ENCODE results near the gene ALDH8A1.
A peak's percentile ranks its signal among the peaks of the same experiment; 100 is the strongest.

The ALDH8A1 gene

DNA sequence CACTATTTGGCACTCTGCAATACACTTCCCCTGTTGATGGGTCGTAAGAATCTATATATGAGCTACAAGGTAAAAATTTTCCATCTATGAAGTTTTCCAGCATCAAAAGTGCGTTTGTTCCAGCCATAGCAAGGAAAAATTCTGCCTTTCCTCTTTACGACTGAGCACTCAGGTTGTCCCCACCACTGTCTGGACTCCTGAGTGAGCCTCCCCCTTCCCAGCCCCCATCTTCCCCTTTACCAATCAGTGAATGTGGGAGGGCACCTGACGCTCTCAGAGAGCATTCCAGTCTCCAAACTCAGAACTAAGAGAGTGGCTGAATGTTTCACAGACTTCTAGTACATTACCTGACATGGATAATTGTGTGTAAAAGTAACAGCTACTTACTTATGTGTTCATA lies at the start of gene ALDH8A1:
Gene ALDH8A1 (minus strand): TSS at position 175 of the 400 bp plus-strand sequence. CDS start 48 bp downstream, at position 127.
- no peak for DNase-seq (ENCODE audit: low read depth)

GRCh38 chr6:134999107-134999506 lies 49.2 kb upstream of the ALDH8A1 start:
- no peak for DNase-seq (ENCODE audit: low read depth)

DNA sequence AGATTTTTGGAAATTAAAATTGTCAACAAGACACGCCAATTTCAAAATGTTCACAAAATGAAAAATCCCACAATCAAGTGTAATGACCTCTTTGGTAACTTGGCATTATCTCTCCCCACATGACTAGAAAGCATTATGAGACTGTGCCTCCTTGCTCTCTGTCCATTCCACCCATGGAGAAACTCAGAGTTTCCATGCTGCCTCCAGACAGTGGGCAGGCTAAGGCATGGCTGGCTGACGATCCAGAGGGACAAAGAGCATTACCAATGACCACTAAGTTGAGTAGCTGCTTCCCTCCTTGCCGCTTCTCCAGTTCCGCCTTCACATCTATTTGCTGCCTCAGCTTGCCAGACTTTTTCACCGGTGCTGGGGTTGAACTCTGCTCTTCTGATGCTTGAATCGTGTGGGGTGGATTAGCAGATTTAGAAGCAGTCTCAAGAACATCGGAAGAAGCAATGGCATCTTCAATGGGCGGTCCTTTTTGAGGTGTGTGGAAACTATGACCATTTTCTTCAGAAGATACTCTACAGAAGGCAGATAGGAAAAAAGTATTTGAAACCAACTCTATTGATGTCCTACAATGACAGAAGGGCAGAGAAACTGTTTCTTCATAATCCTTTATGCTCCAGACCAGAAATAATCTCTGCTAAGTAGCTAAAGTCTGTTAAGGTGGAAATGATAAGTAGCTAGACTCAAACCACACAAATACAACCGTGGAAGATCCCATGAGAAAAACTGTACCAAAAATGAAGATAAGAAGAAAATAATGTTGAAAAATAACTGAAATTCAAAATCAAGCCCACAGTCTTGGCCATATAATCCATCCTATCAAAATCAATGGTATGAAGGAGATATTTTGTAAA lies 47.5 kb upstream of the ALDH8A1 start:
- no peak for DNase-seq (ENCODE audit: low read depth)

DNA sequence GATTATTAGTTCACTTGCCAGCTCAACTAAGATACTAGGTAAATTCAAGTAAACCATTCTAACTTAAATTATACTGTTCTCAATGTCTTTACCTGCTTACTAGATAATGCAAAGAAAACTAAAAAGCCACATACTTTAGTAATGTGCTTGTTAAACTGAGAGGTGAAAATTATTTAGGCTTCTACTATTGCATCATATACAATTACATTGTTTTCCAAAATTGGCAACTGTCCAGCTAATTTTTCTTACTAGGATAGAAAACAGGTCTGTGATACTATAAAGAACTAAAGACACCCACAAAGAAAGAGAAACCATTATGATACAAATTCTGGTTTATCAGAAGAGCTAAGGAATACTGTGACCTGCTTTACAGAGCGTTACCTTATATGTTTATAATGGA lies 45.6 kb upstream of the ALDH8A1 start:
- DNase-seq (ENCODE audit: low read depth): no peak

GRCh38 chr6:134994431-134994830 lies 44.5 kb upstream of the ALDH8A1 start:
- DNase-seq (ENCODE audit: low read depth): no peak

- no peak for DNase-seq (ENCODE audit: low read depth)
Observed at GRCh38 chr6:134992155-134992554, 42.3 kb upstream of the ALDH8A1 start.

DNA sequence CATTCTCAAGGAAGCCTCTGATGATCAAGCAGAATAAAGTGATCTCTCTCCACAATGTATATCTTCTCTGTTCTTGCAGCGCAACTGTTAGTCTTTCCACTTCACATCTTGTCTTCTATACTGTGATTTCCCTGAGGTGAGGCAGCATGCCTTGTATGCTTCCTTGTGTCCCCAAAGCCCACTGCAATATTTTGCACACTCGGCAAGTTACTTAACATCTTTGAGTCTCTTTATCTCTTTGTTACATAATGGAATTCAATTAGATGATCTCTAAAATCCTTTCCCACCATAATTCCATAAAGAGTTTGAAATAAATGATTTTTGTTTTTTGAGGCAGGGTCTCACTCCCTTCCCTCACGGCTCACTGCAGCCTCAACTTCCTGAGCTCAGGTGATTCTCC lies 40.4 kb upstream of the ALDH8A1 start:
- no peak for DNase-seq (ENCODE audit: low read depth)

DNA sequence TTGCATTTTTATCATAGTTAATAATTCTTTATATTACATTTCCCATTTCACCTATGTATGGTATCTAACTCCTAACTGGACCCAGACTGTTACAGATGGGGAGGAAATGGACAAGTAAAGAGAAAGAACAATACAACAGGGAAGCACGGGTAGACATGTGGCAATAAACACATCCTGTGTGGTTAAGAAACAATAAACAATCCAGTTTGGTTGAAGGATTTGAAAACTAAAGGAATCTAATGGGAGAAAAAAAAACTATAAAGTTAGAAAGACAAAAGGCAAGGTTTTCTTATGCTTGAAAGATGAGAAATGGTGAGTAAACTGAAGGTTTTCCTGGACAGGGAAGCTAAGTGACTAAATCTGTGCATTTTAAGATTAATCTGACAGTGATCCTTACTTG lies 34.9 kb upstream of the ALDH8A1 start:
- peak; percentile 57 for DNase-seq (ENCODE audit: low read depth)

GRCh38 chr6:134983823-134984222 lies 33.9 kb upstream of the ALDH8A1 start:
- DNase-seq (ENCODE audit: low read depth): no peak

- DNase-seq (ENCODE audit: low read depth): no peak
Observed at GRCh38 chr6:134982161-134982560, 32.3 kb upstream of the ALDH8A1 start.

- DNase-seq (ENCODE audit: low read depth): peak; percentile 12
Observed at GRCh38 chr6:134980846-134981245, 30.9 kb upstream of the ALDH8A1 start.

DNA sequence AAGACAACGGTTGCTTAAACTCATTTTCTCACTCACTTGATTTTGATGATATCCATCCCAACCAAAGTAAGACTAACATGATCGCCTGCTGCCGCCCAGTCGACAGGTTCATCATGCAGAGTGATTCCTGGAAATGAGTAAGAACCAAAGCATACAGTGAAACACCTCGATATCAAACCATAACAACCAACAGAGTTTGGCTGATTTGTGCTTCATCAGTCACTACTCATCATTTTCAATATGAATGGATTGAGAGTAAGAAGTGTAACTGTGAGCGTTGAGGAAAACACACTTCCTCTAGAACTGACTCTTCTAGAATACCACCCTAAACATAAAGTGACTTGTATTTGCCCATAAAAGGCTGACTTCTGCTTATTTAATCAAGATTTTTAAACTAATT lies 29.2 kb upstream of the ALDH8A1 start:
- no peak for DNase-seq (ENCODE audit: low read depth)

GRCh38 chr6:134974370-134974769 lies 24.5 kb upstream of the ALDH8A1 start:
- no peak for DNase-seq (ENCODE audit: low read depth)

- DNase-seq (ENCODE audit: low read depth): no peak
Observed at GRCh38 chr6:134967711-134968110, 17.8 kb upstream of the ALDH8A1 start.

DNA sequence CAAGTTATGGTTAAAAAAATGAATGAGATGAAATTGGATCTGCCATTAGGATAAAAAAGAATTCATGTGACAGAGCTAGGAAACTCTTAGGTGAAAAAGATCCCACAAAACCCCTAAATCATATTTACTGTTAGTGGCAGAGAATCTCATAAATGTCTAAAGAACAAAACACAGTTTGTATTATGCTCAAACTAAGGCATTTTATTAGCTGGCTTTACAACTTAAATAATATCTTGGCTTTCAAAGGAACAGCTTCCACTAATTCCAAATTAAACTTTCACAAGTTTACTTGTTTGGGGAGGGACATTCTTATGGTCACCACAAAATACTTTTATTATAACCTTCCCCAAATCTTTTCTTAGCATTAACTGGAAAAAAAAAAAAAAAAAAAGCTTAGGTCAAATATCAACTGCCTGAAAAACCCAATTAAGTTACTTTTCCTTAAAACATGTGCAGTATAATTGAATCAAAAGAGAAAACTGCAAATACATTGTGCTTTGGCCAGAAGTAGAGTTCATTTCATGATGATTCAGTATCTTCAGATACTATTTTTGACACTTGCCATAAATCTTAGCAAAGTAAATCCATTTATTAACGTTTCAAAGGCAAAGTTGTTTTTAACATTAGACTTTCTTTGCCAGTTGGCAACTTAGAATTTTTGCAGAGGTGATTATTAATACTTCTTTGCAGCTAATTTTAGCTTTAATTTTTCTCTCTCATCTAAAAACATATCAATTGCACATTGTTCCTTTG lies 14.7 kb upstream of the ALDH8A1 start:
- DNase-seq (ENCODE audit: low read depth): no peak

DNA sequence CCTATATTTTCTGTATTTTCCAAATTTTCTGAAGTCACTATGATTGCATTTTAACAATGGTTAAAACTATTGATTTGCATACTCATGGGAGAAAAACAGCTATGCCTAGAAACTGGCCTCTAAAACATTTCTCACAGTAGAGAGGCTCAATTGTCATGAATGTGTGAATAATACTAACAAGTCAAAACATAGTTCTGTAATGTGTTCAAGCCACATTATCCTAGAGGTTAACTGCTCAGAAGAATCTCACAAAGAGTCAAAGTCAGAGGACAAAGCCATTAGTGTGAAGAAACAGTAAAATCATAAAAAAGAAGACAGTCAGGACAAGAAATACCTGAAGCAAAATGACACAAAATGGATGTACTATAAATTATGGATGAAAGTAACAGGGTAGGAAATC lies 12.5 kb upstream of the ALDH8A1 start:
- DNase-seq (ENCODE audit: low read depth): no peak

- no peak for DNase-seq (ENCODE audit: low read depth)
Observed at GRCh38 chr6:134961366-134961765, 11.5 kb upstream of the ALDH8A1 start.

- no peak for DNase-seq (ENCODE audit: low read depth)
Observed at GRCh38 chr6:134959603-134960002, 9.7 kb upstream of the ALDH8A1 start.

DNA sequence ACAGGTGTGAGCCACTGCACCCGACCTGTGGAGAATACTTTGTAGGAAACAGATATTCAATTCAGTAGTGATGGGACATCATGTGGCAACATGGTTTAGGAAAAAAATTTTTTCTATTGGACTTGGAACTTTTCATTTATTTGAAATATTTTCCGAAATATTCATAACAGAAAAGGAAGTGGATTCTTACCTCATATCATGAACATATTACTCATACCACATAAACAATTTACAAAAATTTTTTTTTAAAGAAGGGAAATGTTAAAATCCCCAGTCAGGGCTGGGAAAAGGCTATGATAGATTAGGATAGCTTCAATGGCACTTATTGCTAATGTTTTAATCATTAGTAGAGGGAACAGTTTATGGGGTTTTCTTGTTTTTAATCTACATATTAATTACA lies 6.8 kb upstream of the ALDH8A1 start:
- DNase-seq (ENCODE audit: low read depth): peak; percentile 31

GRCh38 chr6:134956032-134956431 lies 6.1 kb upstream of the ALDH8A1 start:
- no peak for DNase-seq (ENCODE audit: low read depth)

DNA sequence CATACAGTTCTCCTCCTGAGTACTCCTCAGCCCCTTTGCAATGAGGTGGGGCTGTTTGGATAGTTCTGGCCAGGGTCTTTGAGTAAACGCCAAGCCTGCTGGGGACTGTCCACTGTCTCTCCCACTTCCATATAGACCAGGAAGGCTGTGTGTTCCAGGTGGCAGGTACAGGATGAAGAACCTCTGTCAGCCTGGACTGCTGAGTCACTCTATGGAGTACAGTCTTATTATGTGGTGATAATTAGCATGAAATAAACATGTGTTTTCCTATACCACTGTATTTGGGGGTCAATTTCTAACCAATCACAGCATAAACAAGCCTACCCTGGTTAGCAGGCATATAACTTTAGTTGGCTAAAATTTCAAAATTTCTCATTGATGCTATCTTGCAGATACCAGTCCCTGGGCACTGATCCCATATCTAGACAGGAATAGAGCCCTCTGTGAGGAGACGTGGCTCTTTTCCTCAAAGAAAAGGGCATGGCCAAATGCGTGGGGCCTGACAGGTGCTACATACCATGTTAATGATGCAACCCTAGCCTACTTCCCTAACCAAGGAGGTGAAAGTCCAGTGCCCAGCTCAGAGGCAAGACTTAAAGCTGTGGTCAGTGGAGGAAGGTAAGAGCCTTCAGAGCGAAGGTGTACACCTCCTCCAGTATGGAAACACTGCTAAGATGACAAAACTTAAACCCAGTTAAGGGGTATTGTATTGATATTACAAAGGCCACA lies 4.5 kb upstream of the ALDH8A1 start:
- DNase-seq (ENCODE audit: low read depth): peak; percentile 6

GRCh38 chr6:134951494-134952263 lies 1.8 kb upstream of the ALDH8A1 start:
- DNase-seq (ENCODE audit: low read depth): no peak
